Measurements from ENCODE around the gene IDH1. TPM values are rescaled to one million over a fixed set of nuclear protein-coding genes. Genes with fewer than 3 reads are reported as not detected.
"Not testable (repeated sequence)": the region's sequence is repeated elsewhere in the genome, so short reads cannot be mapped to it uniquely, and the experiment has no call there.

Gene IDH1
- polyA plus RNA-seq, 4 donors, result 115 to 297 (median 243) TPM

DNA sequence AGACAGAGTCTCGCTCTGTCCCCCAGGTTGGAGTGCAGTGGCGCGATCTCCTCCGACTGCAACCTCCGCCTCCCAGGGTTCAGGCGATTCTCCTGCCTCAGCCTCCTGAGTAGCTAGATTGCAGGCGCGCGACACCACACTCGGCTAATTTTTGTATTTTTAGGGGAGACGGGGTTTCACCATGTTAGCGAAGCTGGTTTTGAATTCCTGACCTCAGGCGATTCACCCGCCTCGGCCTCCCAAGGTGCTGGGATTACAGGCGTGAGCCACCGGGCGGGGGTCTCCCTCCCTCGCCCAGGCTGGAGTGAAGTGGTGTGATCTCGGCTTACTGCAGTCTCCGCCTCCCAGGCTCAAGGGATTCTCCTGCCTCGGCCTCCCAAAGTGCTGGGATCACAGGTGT lies 12.7 kb upstream of the IDH1 start:
- 84 to 91% (median 88%) methylated on average over 21 to 22 of the region's 22 CpGs for WGBS, 3 donors
- H3K36me3 ChIP-seq (ENCODE audit: control insufficient read depth in 3 of 3, insufficient read depth in 2 of 3, low read depth in 1 of 3, low read length in 3 of 3); H3K27me3 ChIP-seq (ENCODE audit: control insufficient read depth in 3 of 3, insufficient read depth in 3 of 3, low read length in 3 of 3); FAIRE-seq; H3K9me3 ChIP-seq (ENCODE audit: control insufficient read depth in 2 of 2, insufficient read depth in 1 of 2, low read depth in 1 of 2, low read length in 1 of 2); H3K4me3 ChIP-seq (ENCODE audit: low read depth in 1 of 3, low read length in 3 of 3); DNase-seq; H3K27ac ChIP-seq (ENCODE audit: low read depth in 1 of 3, low read length in 2 of 3): not testable (repeated sequence)
- peaks cover 0 to 13% (median 7%) of the 10 kb centered on the region in 3 donors for H3K4me1 ChIP-seq (ENCODE audit: control insufficient read depth in 3 of 3, insufficient read depth in 2 of 3, low read depth in 1 of 3, low read length in 2 of 3)

DNA sequence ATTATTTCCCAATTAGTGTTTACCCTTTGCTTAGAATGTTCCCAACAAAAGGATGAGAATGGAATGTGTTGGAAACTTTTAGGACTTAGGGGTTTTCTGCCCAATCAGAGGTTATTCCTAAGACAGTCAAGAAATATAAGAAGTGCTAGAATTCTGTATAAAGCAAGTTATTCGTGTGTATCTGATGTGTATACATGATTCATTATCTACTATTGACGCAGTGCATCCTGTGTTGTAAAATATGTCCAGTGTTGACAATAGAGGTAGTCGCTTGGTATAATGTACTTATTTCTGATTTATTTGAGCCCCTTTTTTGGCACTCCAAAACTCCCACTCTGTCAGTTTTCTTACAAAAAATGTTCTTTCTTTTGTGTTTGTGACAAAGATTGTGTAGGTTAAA lies 12.1 kb upstream of the IDH1 start:
- no peak for FAIRE-seq
- H3K27ac ChIP-seq (ENCODE audit: low read depth in 1 of 3, low read length in 2 of 3), result peak overlapping the region in 2 of 3 donors; percentile 86 to 95

DNA sequence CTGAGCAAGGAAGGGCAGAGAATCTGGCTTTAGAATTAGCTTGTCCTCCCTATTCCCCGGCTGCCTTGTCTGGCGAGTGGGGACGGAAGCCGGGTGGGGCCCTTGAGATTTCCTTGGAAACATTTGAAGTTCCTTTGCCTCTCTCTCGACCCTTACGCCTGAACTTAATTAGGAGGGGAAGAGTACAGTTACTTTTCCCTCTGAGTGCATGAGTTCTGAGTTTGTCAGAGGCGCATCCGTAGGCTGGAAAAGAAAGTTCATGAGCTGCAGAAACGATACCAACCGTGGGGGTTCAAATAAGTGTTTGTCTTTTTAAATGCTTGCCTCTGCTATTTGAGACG lies 11.7 kb upstream of the IDH1 start:
- H3K27me3 ChIP-seq (ENCODE audit: control insufficient read depth in 3 of 3, insufficient read depth in 3 of 3, low read length in 3 of 3), result no peaks in the 10 kb centered on the region
- peaks cover 0 to 5% (median 2%) of the 10 kb centered on the region in 3 donors for H3K36me3 ChIP-seq (ENCODE audit: control insufficient read depth in 3 of 3, insufficient read depth in 2 of 3, low read depth in 1 of 3, low read length in 3 of 3)
- peak overlapping the region; percentile 80 to 93 (median 84) for H3K4me3 ChIP-seq (ENCODE audit: low read depth in 1 of 3, low read length in 3 of 3)
- H3K27ac ChIP-seq (ENCODE audit: low read depth in 1 of 3, low read length in 2 of 3), result peak overlapping the region; percentile 86 to 95 (median 89)
- 0% methylated on average over 11 of the region's 11 CpGs for WGBS, 3 donors
- H3K9me3 ChIP-seq (ENCODE audit: control insufficient read depth in 2 of 2, insufficient read depth in 1 of 2, low read depth in 1 of 2, low read length in 1 of 2), result no peaks in the 10 kb centered on the region
- DNase-seq, result no peak
- peaks cover 0 to 13% (median 7%) of the 10 kb centered on the region in 3 donors for H3K4me1 ChIP-seq (ENCODE audit: control insufficient read depth in 3 of 3, insufficient read depth in 2 of 3, low read depth in 1 of 3, low read length in 2 of 3)
- no peak for FAIRE-seq

More for the DNA sequence above, 12.1 kb upstream of the IDH1 start:
- Histone ChIP-seq H3K4me1 (ENCODE audit: control insufficient read depth in 3 of 3, insufficient read depth in 2 of 3, low read depth in 1 of 3, low read length in 2 of 3) (peaks cover 0 to 13% (median 7%) of the 10 kb centered on the region in 3 donors), H3K4me3 (ENCODE audit: low read depth in 1 of 3, low read length in 3 of 3) (peak overlapping the region; percentile 80 to 93 (median 84)), H3K36me3 (ENCODE audit: control insufficient read depth in 3 of 3, insufficient read depth in 2 of 3, low read depth in 1 of 3, low read length in 3 of 3) (peaks cover 0 to 5% (median 2%) of the 10 kb centered on the region in 3 donors), H3K9me3 (ENCODE audit: control insufficient read depth in 2 of 2, insufficient read depth in 1 of 2, low read depth in 1 of 2, low read length in 1 of 2) (no peaks in the 10 kb centered on the region), H3K27me3 (ENCODE audit: control insufficient read depth in 3 of 3, insufficient read depth in 3 of 3, low read length in 3 of 3) (no peaks in the 10 kb centered on the region)
- WGBS, 3 donors, result 6 to 14% (median 11%) methylated on average over 3 of the region's 3 CpGs
- peak in 1 of 2 donors; percentile 8 for DNase-seq

DNA sequence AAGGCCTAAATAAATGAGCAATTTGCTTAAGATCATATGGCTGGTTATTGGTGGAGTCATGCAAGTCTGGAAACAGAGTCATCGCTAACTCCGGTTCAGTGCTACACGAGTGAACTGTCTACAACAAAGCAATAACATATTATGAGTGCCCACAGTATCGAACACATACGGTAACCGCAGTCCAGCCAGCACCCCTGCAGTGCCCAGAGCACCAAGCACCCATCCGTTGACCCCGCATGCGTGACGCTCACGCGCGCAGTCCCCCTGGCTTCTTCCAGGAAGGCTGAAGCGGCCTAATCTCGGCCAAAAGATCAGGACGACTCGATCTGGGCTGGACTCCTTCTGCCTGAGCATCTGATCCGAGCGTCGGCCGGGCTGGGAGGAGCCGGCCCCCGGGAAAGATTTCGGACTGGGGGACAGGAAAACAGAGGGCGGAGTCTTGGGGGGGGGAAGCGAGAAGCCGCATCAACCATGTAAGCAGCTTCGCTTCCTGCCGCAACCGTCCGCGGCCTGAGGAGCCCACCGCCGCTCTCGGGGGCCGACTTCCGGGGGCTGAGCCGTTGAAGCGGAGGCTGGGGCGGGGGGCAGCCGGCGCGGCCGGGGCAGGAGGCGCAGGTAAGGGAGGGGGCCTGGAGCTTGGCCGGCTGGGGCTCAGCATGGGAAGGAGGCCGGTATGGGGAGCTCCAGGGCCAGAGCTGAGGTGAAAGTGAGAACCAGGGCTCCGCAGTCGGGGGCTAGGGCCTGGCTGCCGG lies 11.1 kb upstream of the IDH1 start, which contains the start of gene PIKFYVE:
PIKFYVE (plus strand) TSS at position 455 of the 752 bp plus-strand sequence. CDS start 5,265 bp downstream, outside the sequence.
- DNase-seq (peak; percentile 97 to 98), FAIRE-seq (no peak)
- H3K4me3 ChIP-seq (ENCODE audit: low read depth in 1 of 3, low read length in 3 of 3), result peak within 1 kb of the TSS; percentile 80 to 93 (median 84)
- H3K36me3 ChIP-seq (ENCODE audit: control insufficient read depth in 3 of 3, insufficient read depth in 2 of 3, low read depth in 1 of 3, low read length in 3 of 3), result peaks cover 0 to 5% (median 0%) of the 10 kb centered on the region in 3 donors
- 0 to 1% (median 0%) methylated on average over 46 to 50 of the region's 50 CpGs for WGBS, 3 donors
- peaks cover 0 to 13% (median 7%) of the 10 kb centered on the region in 3 donors for H3K4me1 ChIP-seq (ENCODE audit: control insufficient read depth in 3 of 3, insufficient read depth in 2 of 3, low read depth in 1 of 3, low read length in 2 of 3)
- no peaks in the 10 kb centered on the region for H3K9me3 ChIP-seq (ENCODE audit: control insufficient read depth in 2 of 2, insufficient read depth in 1 of 2, low read depth in 1 of 2, low read length in 1 of 2)
- no peaks in the 10 kb centered on the region for H3K27me3 ChIP-seq (ENCODE audit: control insufficient read depth in 3 of 3, insufficient read depth in 3 of 3, low read length in 3 of 3)
- H3K27ac ChIP-seq (ENCODE audit: low read depth in 1 of 3, low read length in 2 of 3), result peak within 1 kb of the TSS; percentile 86 to 95 (median 89)

DNA sequence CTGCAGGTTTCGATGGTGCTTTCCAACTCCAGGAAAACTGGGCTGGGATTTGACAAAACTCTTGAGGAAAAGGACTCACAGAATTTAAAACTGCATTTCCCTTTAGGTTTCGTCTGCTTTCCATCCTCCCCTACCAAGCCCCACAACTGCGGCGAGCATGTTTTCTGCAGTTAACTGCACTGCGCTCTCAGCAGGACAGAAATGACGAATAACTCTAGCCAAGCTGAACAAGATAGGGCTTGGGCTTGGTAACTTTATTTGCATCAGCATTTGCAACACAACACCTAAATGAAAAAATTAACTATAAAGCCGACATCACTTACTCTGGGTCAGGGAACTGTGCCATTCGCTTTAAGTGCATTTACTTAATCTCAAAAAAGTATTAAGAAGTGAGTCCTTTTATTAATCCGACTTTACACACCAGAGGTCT lies 10.5 kb upstream of the IDH1 start:
- no peaks in the 10 kb centered on the region for H3K27me3 ChIP-seq (ENCODE audit: control insufficient read depth in 3 of 3, insufficient read depth in 3 of 3, low read length in 3 of 3)
- peak overlapping the region; percentile 54 to 93 (median 80) for H3K4me3 ChIP-seq (ENCODE audit: low read depth in 1 of 3, low read length in 3 of 3)
- peaks cover 0 to 5% (median 0%) of the 10 kb centered on the region in 3 donors for H3K36me3 ChIP-seq (ENCODE audit: control insufficient read depth in 3 of 3, insufficient read depth in 2 of 3, low read depth in 1 of 3, low read length in 3 of 3)
- FAIRE-seq (no peak), DNase-seq (no peak)
- H3K4me1 ChIP-seq (ENCODE audit: control insufficient read depth in 3 of 3, insufficient read depth in 2 of 3, low read depth in 1 of 3, low read length in 2 of 3), result peaks cover 0 to 13% (median 7%) of the 10 kb centered on the region in 3 donors
- WGBS, 3 donors, result 6% methylated on average over 9 of the region's 9 CpGs
- no peaks in the 10 kb centered on the region for H3K9me3 ChIP-seq (ENCODE audit: control insufficient read depth in 2 of 2, insufficient read depth in 1 of 2, low read depth in 1 of 2, low read length in 1 of 2)
- peak overlapping the region; percentile 37 to 95 (median 86) for H3K27ac ChIP-seq (ENCODE audit: low read depth in 1 of 3, low read length in 2 of 3)

DNA sequence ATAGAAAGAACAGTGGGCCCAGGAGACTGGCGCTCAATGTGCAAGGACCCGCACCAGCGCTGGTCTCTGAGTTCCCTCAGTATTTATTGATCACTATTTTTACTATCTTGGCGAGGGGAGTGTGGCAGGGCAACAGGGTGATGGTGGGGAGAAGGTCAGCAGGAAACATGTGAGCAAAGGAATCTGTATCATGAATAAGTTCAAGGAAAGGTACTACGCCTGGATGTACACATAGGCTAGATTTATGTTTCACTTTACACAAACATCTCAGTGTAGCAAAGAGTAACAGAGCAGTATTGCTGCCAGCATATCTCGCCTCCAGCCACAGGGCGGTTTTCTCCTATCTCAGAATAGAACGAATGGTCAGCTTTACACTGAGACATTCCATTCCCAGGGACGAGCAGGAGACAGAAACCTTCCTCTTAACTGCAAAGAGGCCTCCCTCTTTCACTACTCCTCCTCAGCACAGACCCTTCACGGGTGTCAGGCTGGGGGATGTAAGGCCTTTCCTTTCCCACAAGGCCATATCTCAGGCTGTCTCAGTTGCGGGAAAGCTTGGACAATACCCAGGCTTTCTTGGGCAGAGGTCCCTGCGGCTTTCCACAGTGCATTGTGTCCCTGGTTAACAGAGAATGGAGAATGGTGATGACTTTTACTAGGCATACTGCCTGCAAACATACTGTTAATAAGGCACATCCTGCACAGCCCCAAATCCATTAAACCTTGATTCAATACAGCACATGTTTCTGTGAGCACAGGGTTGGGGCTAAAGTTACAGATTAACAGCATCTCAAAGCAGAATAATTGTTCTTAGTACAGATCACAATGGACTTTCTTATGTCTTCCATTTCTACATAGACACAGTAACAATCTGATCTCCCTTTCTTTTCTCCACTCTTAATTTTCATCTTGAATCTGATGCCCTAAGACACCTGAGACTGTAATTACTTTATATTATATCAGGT lies 2.3 kb upstream of the IDH1 start:
- not testable (repeated sequence) for H3K4me3 ChIP-seq (ENCODE audit: low read depth in 1 of 3, low read length in 3 of 3); H3K36me3 ChIP-seq (ENCODE audit: control insufficient read depth in 3 of 3, insufficient read depth in 2 of 3, low read depth in 1 of 3, low read length in 3 of 3); DNase-seq; H3K27me3 ChIP-seq (ENCODE audit: control insufficient read depth in 3 of 3, insufficient read depth in 3 of 3, low read length in 3 of 3); H3K9me3 ChIP-seq (ENCODE audit: control insufficient read depth in 2 of 2, insufficient read depth in 1 of 2, low read depth in 1 of 2, low read length in 1 of 2); FAIRE-seq
- Histone ChIP-seq H3K4me1 (ENCODE audit: control insufficient read depth in 3 of 3, insufficient read depth in 2 of 3, low read depth in 1 of 3, low read length in 2 of 3) (peaks cover 0 to 32% (median 2%) of the 10 kb centered on the region in 3 donors), H3K27ac (ENCODE audit: low read depth in 1 of 3, low read length in 2 of 3) (peak overlapping the region in 1 of 3 donors; percentile 48)
- 67 to 82% (median 74%) methylated on average over 12 of the region's 12 CpGs for WGBS, 3 donors

DNA sequence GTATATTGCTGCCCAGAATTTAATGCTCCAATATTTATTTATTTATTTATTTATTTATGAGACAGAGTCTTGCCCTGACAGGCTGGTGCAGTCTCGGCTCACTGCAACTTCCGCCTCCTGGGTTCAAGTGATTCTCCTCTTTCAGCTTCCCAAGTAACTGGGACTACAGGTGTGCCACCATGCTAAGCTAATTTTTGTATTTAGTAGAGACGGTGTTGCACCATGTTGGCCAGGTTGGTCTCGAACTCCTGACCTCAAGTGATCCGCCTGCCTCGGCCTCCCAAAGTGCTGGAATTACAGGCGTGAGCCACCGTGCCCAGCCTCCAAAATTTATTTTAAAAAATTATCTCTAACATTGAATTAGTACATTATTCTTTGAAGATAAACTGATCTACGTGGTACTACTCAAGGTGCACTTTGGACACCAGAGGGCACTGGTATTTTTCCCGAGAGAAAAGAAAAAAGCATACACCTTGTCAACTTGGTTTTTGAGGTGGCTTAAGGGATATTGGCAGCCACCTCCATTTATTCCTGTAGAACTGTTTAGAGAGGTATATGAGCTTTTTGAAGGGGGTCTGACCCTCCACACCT lies 1.4 kb upstream of the IDH1 start:
- FAIRE-seq, result no peak
- Histone ChIP-seq H3K4me3 (ENCODE audit: low read depth in 1 of 3, low read length in 3 of 3) (no peak overlapping the region), H3K4me1 (ENCODE audit: control insufficient read depth in 3 of 3, insufficient read depth in 2 of 3, low read depth in 1 of 3, low read length in 2 of 3) (peaks cover 0 to 34% (median 6%) of the 10 kb centered on the region in 3 donors), H3K27me3 (ENCODE audit: control insufficient read depth in 3 of 3, insufficient read depth in 3 of 3, low read length in 3 of 3) (no peaks in the 10 kb centered on the region), H3K9me3 (ENCODE audit: control insufficient read depth in 2 of 2, insufficient read depth in 1 of 2, low read depth in 1 of 2, low read length in 1 of 2) (no peaks in the 10 kb centered on the region), H3K27ac (ENCODE audit: low read depth in 1 of 3, low read length in 2 of 3) (peak overlapping the region in 1 of 3 donors; percentile 48), H3K36me3 (ENCODE audit: control insufficient read depth in 3 of 3, insufficient read depth in 2 of 3, low read depth in 1 of 3, low read length in 3 of 3) (peaks cover under 1 to 7% (median 3%) of the 10 kb centered on the region in 3 donors)
- WGBS, 3 donors, result 45 to 60% (median 57%) methylated on average over 10 of the region's 10 CpGs
- DNase-seq, result no peak
